HepG2 (cell line): ENCODE data around the gene FAM174C. TPM values are rescaled to one million over a fixed set of nuclear protein-coding genes. Genes with fewer than 3 reads are reported as not detected.

Experiments
- AGO2 ChIP-seq: fragments of 200-400 bp; formaldehyde crosslinking; optimal IDR thresholded peaks from 2 replicates; pipeline ENCODE3; 2017; ENCODE audit warnings: mild to moderate bottlenecking, low read depth, low read length, moderate library complexity
- ARNT ChIP-seq: fragments of 450-650 bp; IDR thresholded peaks from 2 replicates; pipeline ENCODE4 v1.6.1; 2017
- IRX3 ChIP-seq: sonication (generic); formaldehyde crosslinking; IDR thresholded peaks from 2 replicates; pipeline ENCODE4 v1.8.1; 2023; ENCODE audit warnings: mild to moderate bottlenecking, low read depth, missing genetic modification reagents, borderline replicate concordance
- JDP2 ChIP-seq: sonication (generic); formaldehyde crosslinking; IDR thresholded peaks from 2 replicates; pipeline ENCODE4 v1.8.1; 2022; ENCODE audit warnings: missing genetic modification reagents, borderline replicate concordance
- MEF2D ChIP-seq: sonication (generic); formaldehyde crosslinking; IDR thresholded peaks from 2 replicates; pipeline ENCODE4 v1.5.1; 2020; ENCODE audit warnings: mild to moderate bottlenecking, missing genetic modification reagents
- MXI1 ChIP-seq: IDR thresholded peaks from 3 replicates; pipeline ENCODE4 v1.6.1; 2012; ENCODE audit warnings: low read depth, low read length, inconsistent platforms, borderline replicate concordance
- NFYB ChIP-seq: sonication (generic); formaldehyde crosslinking; IDR thresholded peaks from 2 replicates; pipeline ENCODE4 v1.4.0; 2020; ENCODE audit warnings: missing genetic modification reagents
- NR2C2 ChIP-seq: sonication (generic); formaldehyde crosslinking; IDR thresholded peaks from 2 replicates; pipeline ENCODE4 v1.4.0; 2020; ENCODE audit warnings: missing genetic modification reagents, mild to moderate bottlenecking, moderate library complexity, borderline replicate concordance
- RBAK ChIP-seq: sonication (generic); formaldehyde crosslinking; IDR thresholded peaks from 2 replicates; pipeline ENCODE4 v1.5.1; 2020; ENCODE audit warnings: mild to moderate bottlenecking, missing genetic modification reagents
- SUZ12 ChIP-seq: fragments of 150-350 bp; IDR thresholded peaks from 2 replicates; pipeline ENCODE4 v1.6.1; 2014; ENCODE audit warnings: low read depth, low read length
- ZNF460 ChIP-seq: sonication (generic); formaldehyde crosslinking; IDR thresholded peaks from 2 replicates; pipeline ENCODE4 v1.5.1; 2020; ENCODE audit warnings: missing genetic modification reagents, mild to moderate bottlenecking, borderline replicate concordance
- ZNF83 ChIP-seq: sonication (generic); formaldehyde crosslinking; IDR thresholded peaks from 2 replicates; pipeline ENCODE4 v1.4.0; 2020; ENCODE audit warnings: missing genetic modification reagents, mild to moderate bottlenecking, borderline replicate concordance
- polyA plus RNA-seq, 8 experiments: library from polyadenylated mRNA; depleted of rRNA in 3 of 8; stranded (reverse) in 7 of 8; unstranded in 1 of 8; fragments of >200 nt; fragmentation: Illumina TruSeq in 4 of 8; extraction: Trizol in 4 of 8; gene quantifications; 2 replicates each; pipeline versions ENCODE4 v1.2.1 to v1.2.3, GENCODE V29; 2011 to 2016; ENCODE audit warnings: low read depth in 4 of 8, missing spikeins in 1 of 8, mixed read lengths in 1 of 8; ENCODE audit not compliant: insufficient read depth in 1 of 8
- total RNA-seq, 5 experiments: library from RNA; depleted of rRNA; stranded (reverse); fragments of >200 nt; fragmentation: Illumina TruSeq; extraction: Trizol; gene quantifications; 2 replicates each; pipeline ENCODE4 v1.2.3, GENCODE V29; 2016; ENCODE audit warnings: low read depth in 1 of 5
- TF ChIP-seq, protein P1 (sequence below): sonication (generic); formaldehyde crosslinking; IDR thresholded peaks from 2 replicates; pipeline ENCODE4 v1.4.0; 2020; ENCODE audit warnings: missing genetic modification reagents
- TF ChIP-seq, protein P2 (sequence below): sonication (generic); formaldehyde crosslinking; conservative IDR thresholded peaks from 2 replicates; pipeline ENCODE4 v1.8.0; 2022; ENCODE audit warnings: mild to moderate bottlenecking, moderate library complexity, missing genetic modification reagents
- TF ChIP-seq, protein P3 (sequence below): sonication (generic); formaldehyde crosslinking; IDR thresholded peaks from 2 replicates; pipeline ENCODE4 v1.5.0; 2020; ENCODE audit warnings: missing genetic modification reagents
- TF ChIP-seq, protein P4 (sequence below): sonication (generic); formaldehyde crosslinking; IDR thresholded peaks from 2 replicates; pipeline ENCODE4 v1.4.0; 2020; ENCODE audit warnings: missing genetic modification reagents, borderline replicate concordance
- TF ChIP-seq, protein P5 (sequence below): sonication (generic); formaldehyde crosslinking; IDR thresholded peaks from 2 replicates; pipeline ENCODE4 v1.4.0; 2020; ENCODE audit warnings: missing genetic modification reagents, low read depth, mild to moderate bottlenecking, borderline replicate concordance

FAM174C gene
- total and polyA plus RNA-seq, 2 of the 13 experiments (the other 11 are each of a cell fraction or from before 2014, with no cell fraction given): 19.5 to 31.3 TPM

DNA sequence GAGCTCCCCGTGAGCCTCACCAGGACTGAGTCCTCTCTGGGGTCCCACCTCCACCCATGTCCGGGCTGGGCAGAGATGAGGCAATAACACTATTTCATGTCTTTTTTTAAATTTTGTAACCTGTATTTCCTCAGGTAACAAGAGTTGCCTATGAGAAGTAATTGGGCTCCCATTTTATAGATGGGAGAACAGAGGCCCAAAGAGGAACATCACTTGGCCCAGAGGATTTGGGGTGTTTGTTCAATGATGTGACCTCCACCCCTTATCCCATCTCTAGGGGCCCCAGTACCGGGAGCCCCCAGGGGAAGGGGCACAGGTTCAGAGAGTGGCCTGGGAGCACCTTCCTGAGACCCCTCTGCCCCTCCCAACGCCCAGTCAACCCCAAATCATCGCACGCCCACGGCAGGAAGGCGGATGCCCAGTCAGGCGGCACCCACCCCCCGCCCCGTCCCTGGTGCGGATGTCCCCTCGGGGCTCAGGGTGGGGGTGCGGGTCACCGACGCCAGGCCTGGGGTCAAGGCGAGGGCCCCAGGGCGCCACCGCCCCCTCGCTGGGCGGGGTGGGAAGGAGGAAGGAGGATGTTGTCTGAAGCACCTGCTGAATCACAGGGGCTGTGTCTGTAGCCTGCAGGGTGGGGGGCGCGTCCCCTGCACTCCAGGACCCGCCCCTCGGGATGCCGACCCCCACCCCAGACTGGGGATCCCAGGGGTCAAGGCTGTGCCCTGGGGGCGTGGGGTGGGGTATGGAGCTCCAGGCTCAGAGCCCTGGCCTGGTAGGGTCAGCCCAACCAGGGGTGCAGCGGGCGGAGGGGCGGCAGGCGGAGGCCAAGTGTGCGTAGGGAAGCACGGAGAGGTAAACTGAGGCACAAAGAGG lies 15.2 kb upstream of the FAM174C start (continued):
- TF ChIP-seq, protein P1, sequence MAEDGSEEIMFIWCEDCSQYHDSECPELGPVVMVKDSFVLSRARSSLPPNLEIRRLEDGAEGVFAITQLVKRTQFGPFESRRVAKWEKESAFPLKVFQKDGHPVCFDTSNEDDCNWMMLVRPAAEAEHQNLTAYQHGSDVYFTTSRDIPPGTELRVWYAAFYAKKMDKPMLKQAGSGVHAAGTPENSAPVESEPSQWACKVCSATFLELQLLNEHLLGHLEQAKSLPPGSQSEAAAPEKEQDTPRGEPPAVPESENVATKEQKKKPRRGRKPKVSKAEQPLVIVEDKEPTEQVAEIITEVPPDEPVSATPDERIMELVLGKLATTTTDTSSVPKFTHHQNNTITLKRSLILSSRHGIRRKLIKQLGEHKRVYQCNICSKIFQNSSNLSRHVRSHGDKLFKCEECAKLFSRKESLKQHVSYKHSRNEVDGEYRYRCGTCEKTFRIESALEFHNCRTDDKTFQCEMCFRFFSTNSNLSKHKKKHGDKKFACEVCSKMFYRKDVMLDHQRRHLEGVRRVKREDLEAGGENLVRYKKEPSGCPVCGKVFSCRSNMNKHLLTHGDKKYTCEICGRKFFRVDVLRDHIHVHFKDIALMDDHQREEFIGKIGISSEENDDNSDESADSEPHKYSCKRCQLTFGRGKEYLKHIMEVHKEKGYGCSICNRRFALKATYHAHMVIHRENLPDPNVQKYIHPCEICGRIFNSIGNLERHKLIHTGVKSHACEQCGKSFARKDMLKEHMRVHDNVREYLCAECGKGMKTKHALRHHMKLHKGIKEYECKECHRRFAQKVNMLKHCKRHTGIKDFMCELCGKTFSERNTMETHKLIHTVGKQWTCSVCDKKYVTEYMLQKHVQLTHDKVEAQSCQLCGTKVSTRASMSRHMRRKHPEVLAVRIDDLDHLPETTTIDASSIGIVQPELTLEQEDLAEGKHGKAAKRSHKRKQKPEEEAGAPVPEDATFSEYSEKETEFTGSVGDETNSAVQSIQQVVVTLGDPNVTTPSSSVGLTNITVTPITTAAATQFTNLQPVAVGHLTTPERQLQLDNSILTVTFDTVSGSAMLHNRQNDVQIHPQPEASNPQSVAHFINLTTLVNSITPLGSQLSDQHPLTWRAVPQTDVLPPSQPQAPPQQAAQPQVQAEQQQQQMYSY (CRISPR knock-in tag): no peak
- TF ChIP-seq ZNF460 (CRISPR knock-in tag) (no peak), NFYB (CRISPR knock-in tag) (no peak), MEF2D (CRISPR knock-in tag) (no peak), AGO2 (peak; percentile 64), SUZ12 (no peak), NR2C2 (CRISPR knock-in tag) (peak; percentile 3), JDP2 (CRISPR knock-in tag) (no peak), ZNF83 (CRISPR knock-in tag) (no peak), ARNT (no peak), RBAK (no peak), MXI1 (no peak), IRX3 (no peak)
- TF ChIP-seq, protein P2, sequence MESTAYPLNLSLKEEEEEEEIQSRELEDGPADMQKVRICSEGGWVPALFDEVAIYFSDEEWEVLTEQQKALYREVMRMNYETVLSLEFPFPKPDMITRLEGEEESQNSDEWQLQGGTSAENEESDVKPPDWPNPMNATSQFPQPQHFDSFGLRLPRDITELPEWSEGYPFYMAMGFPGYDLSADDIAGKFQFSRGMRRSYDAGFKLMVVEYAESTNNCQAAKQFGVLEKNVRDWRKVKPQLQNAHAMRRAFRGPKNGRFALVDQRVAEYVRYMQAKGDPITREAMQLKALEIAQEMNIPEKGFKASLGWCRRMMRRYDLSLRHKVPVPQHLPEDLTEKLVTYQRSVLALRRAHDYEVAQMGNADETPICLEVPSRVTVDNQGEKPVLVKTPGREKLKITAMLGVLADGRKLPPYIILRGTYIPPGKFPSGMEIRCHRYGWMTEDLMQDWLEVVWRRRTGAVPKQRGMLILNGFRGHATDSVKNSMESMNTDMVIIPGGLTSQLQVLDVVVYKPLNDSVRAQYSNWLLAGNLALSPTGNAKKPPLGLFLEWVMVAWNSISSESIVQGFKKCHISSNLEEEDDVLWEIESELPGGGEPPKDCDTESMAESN (CRISPR knock-in tag): no peak; the same call in 1 of the 2 replicates
- TF ChIP-seq, protein P3, sequence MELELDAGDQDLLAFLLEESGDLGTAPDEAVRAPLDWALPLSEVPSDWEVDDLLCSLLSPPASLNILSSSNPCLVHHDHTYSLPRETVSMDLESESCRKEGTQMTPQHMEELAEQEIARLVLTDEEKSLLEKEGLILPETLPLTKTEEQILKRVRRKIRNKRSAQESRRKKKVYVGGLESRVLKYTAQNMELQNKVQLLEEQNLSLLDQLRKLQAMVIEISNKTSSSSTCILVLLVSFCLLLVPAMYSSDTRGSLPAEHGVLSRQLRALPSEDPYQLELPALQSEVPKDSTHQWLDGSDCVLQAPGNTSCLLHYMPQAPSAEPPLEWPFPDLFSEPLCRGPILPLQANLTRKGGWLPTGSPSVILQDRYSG: no peak
- TF ChIP-seq, protein P4, sequence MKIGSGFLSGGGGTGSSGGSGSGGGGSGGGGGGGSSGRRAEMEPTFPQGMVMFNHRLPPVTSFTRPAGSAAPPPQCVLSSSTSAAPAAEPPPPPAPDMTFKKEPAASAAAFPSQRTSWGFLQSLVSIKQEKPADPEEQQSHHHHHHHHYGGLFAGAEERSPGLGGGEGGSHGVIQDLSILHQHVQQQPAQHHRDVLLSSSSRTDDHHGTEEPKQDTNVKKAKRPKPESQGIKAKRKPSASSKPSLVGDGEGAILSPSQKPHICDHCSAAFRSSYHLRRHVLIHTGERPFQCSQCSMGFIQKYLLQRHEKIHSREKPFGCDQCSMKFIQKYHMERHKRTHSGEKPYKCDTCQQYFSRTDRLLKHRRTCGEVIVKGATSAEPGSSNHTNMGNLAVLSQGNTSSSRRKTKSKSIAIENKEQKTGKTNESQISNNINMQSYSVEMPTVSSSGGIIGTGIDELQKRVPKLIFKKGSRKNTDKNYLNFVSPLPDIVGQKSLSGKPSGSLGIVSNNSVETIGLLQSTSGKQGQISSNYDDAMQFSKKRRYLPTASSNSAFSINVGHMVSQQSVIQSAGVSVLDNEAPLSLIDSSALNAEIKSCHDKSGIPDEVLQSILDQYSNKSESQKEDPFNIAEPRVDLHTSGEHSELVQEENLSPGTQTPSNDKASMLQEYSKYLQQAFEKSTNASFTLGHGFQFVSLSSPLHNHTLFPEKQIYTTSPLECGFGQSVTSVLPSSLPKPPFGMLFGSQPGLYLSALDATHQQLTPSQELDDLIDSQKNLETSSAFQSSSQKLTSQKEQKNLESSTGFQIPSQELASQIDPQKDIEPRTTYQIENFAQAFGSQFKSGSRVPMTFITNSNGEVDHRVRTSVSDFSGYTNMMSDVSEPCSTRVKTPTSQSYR (CRISPR knock-in tag): no peak; the same call in 1 of the 2 replicates
- TF ChIP-seq, protein P5, sequence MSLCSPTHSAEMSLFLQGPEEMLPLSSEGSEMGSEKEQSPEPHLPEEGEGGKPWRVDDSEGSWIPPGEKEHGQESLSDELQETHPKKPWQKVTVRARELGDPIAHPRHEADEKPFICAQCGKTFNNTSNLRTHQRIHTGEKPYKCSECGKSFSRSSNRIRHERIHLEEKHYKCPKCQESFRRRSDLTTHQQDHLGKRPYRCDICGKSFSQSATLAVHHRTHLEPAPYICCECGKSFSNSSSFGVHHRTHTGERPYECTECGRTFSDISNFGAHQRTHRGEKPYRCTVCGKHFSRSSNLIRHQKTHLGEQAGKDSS (CRISPR knock-in tag): no peak
